SK-N-MC (cell line): Measurements from ENCODE around the gene KLHDC8A.

Experiments used
- EZH2 ChIP-seq: fragments of 200-600 bp; sonication (generic); IDR thresholded peaks from one replicate; pipeline ENCODE4 v1.6.1; 2017; ENCODE audit warnings: antibody characterized with exemption
- FOXP2 ChIP-seq: optimal IDR thresholded peaks from 2 replicates; pipeline ENCODE3; 2011; ENCODE audit warnings: mild to moderate bottlenecking, moderate library complexity; ENCODE audit not compliant: insufficient read depth; ENCODE audit errors: extremely low read length, control extremely low read depth
- POLR2AphosphoS5 ChIP-seq: IDR thresholded peaks from 2 replicates; pipeline ENCODE4 v1.6.1; 2012; ENCODE audit warnings: mild to moderate bottlenecking, low read depth, low read length, borderline replicate concordance

DNA sequence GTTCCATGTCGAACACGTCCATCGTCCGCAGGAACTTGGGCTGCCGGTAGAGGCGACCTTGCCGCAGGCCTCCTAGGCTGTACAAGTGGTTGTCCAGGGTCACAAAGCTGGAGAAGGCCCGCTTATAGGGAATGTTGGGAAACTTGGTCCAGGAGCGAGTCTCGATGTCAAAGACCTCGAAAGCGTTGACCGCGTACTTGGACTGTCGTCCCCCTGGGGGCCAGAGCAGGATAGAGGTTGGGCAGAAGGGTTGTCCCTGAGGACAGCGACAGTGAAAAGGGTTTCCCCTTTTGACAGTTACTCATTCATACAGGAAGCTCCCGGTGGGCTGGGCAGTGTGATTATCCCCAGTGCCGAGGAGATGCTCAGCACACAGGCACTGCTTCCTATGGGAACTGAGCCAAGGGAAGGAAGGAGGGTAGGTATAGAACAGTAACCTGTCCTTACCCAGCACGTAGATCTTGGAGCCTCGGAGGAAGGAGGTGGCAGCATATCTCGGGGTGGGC, 17.5 kb downstream of the KLHDC8A start:
- TF ChIP-seq EZH2 (no peak), POLR2AphosphoS5 (no peak), FOXP2 (no peak)
